Liver (tissue), 9 donors: ENCODE results near the gene BRIP1. TPM values are rescaled to one million over a fixed set of nuclear protein-coding genes. Genes with fewer than 3 reads are reported as not detected.

Source experiments
- DNase-seq: peaks from one replicate; pipeline ENCODE4 v3.0.0-alpha.2; 2017; ENCODE audit warnings: low spot score
- H3K27ac ChIP-seq, 2 donors: one replicate each; pipeline ENCODE4 v1.7.0; 2013; ENCODE audit warnings: inconsistent platforms in 2 of 2, low read length in 2 of 2, control low read depth in 1 of 2, low read depth in 1 of 2, mild to moderate bottlenecking in 1 of 2
- H3K27me3 ChIP-seq, 4 donors: one replicate each; pipeline versions ENCODE4 v1.6.1 to v1.7.0; 2013; ENCODE audit warnings: low read length in 3 of 4, inconsistent platforms in 1 of 4, mild to moderate bottlenecking in 1 of 4, moderate library complexity in 1 of 4; ENCODE audit not compliant: control insufficient read depth in 4 of 4, insufficient read depth in 4 of 4
- H3K36me3 ChIP-seq, 4 donors: one replicate each; pipeline versions ENCODE4 v1.6.1 to v1.7.0; 2013; ENCODE audit warnings: low read length in 3 of 4, mild to moderate bottlenecking in 3 of 4, low read depth in 1 of 4, moderate library complexity in 1 of 4; ENCODE audit not compliant: control insufficient read depth in 4 of 4, insufficient read depth in 3 of 4
- H3K4me1 ChIP-seq, 4 donors: one replicate each; pipeline versions ENCODE4 v1.6.1 to v1.7.0; 2013; ENCODE audit warnings: low read length in 3 of 4, mild to moderate bottlenecking in 3 of 4, moderate library complexity in 1 of 4; ENCODE audit not compliant: control insufficient read depth in 4 of 4, insufficient read depth in 4 of 4
- H3K4me3 ChIP-seq, 3 donors: one replicate each; pipeline versions ENCODE4 v1.6.1 to v1.7.0; 2013; ENCODE audit warnings: low read length in 3 of 3, control low read depth in 1 of 3, low read depth in 1 of 3, mild to moderate bottlenecking in 1 of 3
- H3K9ac ChIP-seq, 2 donors: one replicate each; pipeline ENCODE4 v1.7.0; 2013; ENCODE audit warnings: low read length in 2 of 2, mild to moderate bottlenecking in 2 of 2, moderate library complexity in 2 of 2, control low read depth in 1 of 2, low read depth in 1 of 2
- H3K9me3 ChIP-seq, 4 donors: one replicate each; pipeline versions ENCODE4 v1.6.1 to v1.7.0; 2013; ENCODE audit warnings: low read length in 3 of 4; ENCODE audit not compliant: control insufficient read depth in 4 of 4
- ATF3 ChIP-seq: IDR thresholded peaks from 2 replicates; pipeline ENCODE4 v1.6.1; 2016; ENCODE audit warnings: antibody characterized with exemption
- CTCF ChIP-seq: fragments of 150-350 bp; IDR thresholded peaks from 2 replicates; pipeline ENCODE4 v1.5.1; 2017; ENCODE audit warnings: improper control_type of control experiment, low read depth, low read length; ENCODE audit not compliant: missing input control
- EGR1 ChIP-seq, 2 donors: IDR thresholded peaks; 2 replicates each; pipeline ENCODE4 v1.6.1; 2016 to 2018; ENCODE audit warnings: antibody characterized with exemption in 2 of 2, low read depth in 2 of 2
- FOXA1 ChIP-seq: IDR thresholded peaks from 2 replicates; pipeline ENCODE4 v1.6.1; 2016; ENCODE audit warnings: antibody characterized with exemption
- FOXA2 ChIP-seq: IDR thresholded peaks from 2 replicates; pipeline ENCODE4 v1.6.1; 2016; ENCODE audit warnings: antibody characterized with exemption
- GABPA ChIP-seq, 2 donors: IDR thresholded peaks in 1 of 2; conservative IDR thresholded peaks in 1 of 2; 2 replicates each; pipeline ENCODE4 v1.6.1; 2016; ENCODE audit warnings: antibody characterized with exemption in 2 of 2, mild to moderate bottlenecking in 1 of 2, moderate library complexity in 1 of 2
- HNF4A ChIP-seq, 2 donors: conservative IDR thresholded peaks; 2 replicates each; pipeline ENCODE4 v1.6.1; 2016; ENCODE audit warnings: antibody characterized with exemption in 2 of 2, mild to moderate bottlenecking in 2 of 2
- HNF4G ChIP-seq: IDR thresholded peaks from 2 replicates; pipeline ENCODE4 v1.6.1; 2016; ENCODE audit warnings: antibody characterized with exemption
- JUND ChIP-seq, 2 donors: IDR thresholded peaks; 2 replicates each; pipeline ENCODE4 v1.6.1; 2016; ENCODE audit warnings: antibody characterized with exemption in 2 of 2
- MAX ChIP-seq: IDR thresholded peaks from 2 replicates; pipeline ENCODE4 v1.6.1; 2016; ENCODE audit warnings: antibody characterized with exemption
- NR2F2 ChIP-seq: IDR thresholded peaks from 2 replicates; pipeline ENCODE4 v1.6.1; 2016; ENCODE audit warnings: antibody characterized with exemption
- REST ChIP-seq: IDR thresholded peaks from 2 replicates; pipeline ENCODE4 v1.6.1; 2016; ENCODE audit warnings: antibody characterized with exemption, mild to moderate bottlenecking
- RXRA ChIP-seq, 2 donors: IDR thresholded peaks; 2 replicates each; pipeline ENCODE4 v1.6.1; 2017 to 2018; ENCODE audit warnings: antibody characterized with exemption in 2 of 2, mild to moderate bottlenecking in 1 of 2
- SP1 ChIP-seq: IDR thresholded peaks from 2 replicates; pipeline ENCODE4 v1.6.1; 2018; ENCODE audit warnings: antibody characterized with exemption, mild to moderate bottlenecking
- TAF1 ChIP-seq: conservative IDR thresholded peaks from 2 replicates; pipeline ENCODE4 v1.6.1; 2016; ENCODE audit warnings: antibody characterized with exemption, mild to moderate bottlenecking
- YY1 ChIP-seq: IDR thresholded peaks from 2 replicates; pipeline ENCODE4 v1.6.1; 2016; ENCODE audit warnings: antibody characterized with exemption, mild to moderate bottlenecking
- ZBTB33 ChIP-seq: IDR thresholded peaks from 2 replicates; pipeline ENCODE4 v1.6.1; 2016; ENCODE audit warnings: antibody characterized with exemption
- whole genome bisulfite sequencing: extraction: QIAGEN DNeasy Blood & Tissue Kit; methylation state at CpG from one replicate; pipeline ENCODE4 v1.1.7; 2013; 5-methylcytosine and 5-hydroxymethylcytosine counted together
- polyA plus RNA-seq, 2 donors: library from polyadenylated mRNA; stranded (reverse) in 1 of 2; unstranded in 1 of 2; fragments of 200-250 nt in 1 of 2; fragments of >200 nt in 1 of 2; fragmentation: Nextera tagmentation in 1 of 2; extraction: Ambion mirVana in 1 of 2; gene quantifications; one replicate each; pipeline versions ENCODE4 v1.2.1 to v1.2.3, GENCODE V29; 2013 to 2015
- total RNA-seq, 2 donors: library from RNA; depleted of rRNA; stranded (reverse); fragments of >200 nt; gene quantifications; one replicate each; pipeline ENCODE4 v1.2.3, GENCODE V29; 2014
- donor health status: healthy.
- donor health status: healthy.
- donor health status: healthy.
- donor health status: healthy.
- donor health status: healthy.

BRIP1 gene
- total and polyA plus RNA-seq, 4 donors, result 0.24 to 10.3 (median 0.90) TPM

GRCh38 chr17:61805399-61805798, 57.9 kb downstream of the BRIP1 start:
- no peaks in the 10 kb centered on the region for H3K9me3 ChIP-seq
- H3K27me3 ChIP-seq, result no peaks in the 10 kb centered on the region
- 81% methylated on average over 1 of the region's 1 CpG for WGBS
- H3K4me1 ChIP-seq, result no peaks in the 10 kb centered on the region
- TF ChIP-seq ATF3 (no peak), GABPA (IDR thresholded peaks at IDR 0.05 in 1 of 2, conservative IDR thresholded peaks at IDR 0.05 in 1 of 2) (no peak), EGR1 (IDR thresholded peaks at IDR 0.05; ENCODE audit: low read depth in 2 of 2) (no peak), HNF4G (no peak), TAF1 (no peak), FOXA2 (no peak), CTCF (no peak), ZBTB33 (no peak), RXRA (IDR thresholded peaks at IDR 0.05) (no peak), HNF4A (conservative IDR thresholded peaks at IDR 0.05) (no peak), SP1 (no peak), NR2F2 (no peak), JUND (IDR thresholded peaks at IDR 0.05) (no peak), REST (no peak), YY1 (no peak), FOXA1 (no peak)
- H3K27ac ChIP-seq, result no peak overlapping the region
- no peaks in the 10 kb centered on the region for H3K36me3 ChIP-seq
- no peak for DNase-seq
- H3K4me3 ChIP-seq, result no peak overlapping the region
- H3K9ac ChIP-seq, result no peak overlapping the region

- no peak overlapping the region for H3K27ac ChIP-seq
- H3K4me1 ChIP-seq, result no peaks in the 10 kb centered on the region
- TF ChIP-seq JUND (IDR thresholded peaks at IDR 0.05), result no peak
- no peak for TF ChIP-seq NR2F2
- no peak for TF ChIP-seq MAX
- no peak for TF ChIP-seq ZBTB33
- no peak for TF ChIP-seq SP1
- no peak for TF ChIP-seq HNF4A (conservative IDR thresholded peaks at IDR 0.05)
- no peak for TF ChIP-seq EGR1 (IDR thresholded peaks at IDR 0.05; ENCODE audit: low read depth in 2 of 2)
- no peak for TF ChIP-seq HNF4G
- no peak for TF ChIP-seq FOXA2
- no peak overlapping the region for H3K9ac ChIP-seq
- H3K4me3 ChIP-seq, result no peak overlapping the region
- no peaks in the 10 kb centered on the region for H3K36me3 ChIP-seq
- no peaks in the 10 kb centered on the region for H3K27me3 ChIP-seq
- DNase-seq, result no peak
- 98% methylated on average over 1 of the region's 1 CpG for WGBS
- H3K9me3 ChIP-seq, result no peaks in the 10 kb centered on the region
Measured at GRCh38 chr17:61803796-61804195, 59.5 kb downstream of the BRIP1 start.
